ENCODE results near the gene CACNB4.

The CACNB4 gene

GRCh38 chr2:151987484-151987883, 111.4 kb downstream of the CACNB4 start:
- H3K4me3 ChIP-seq (ENCODE audit: low read depth, low read length), result no peak overlapping the region
- no peak for TF ChIP-seq CTCF (IDR thresholded peaks at IDR 0.05; ENCODE audit: borderline replicate concordance, insufficient read depth, low read depth, low read length)

GRCh38 chr2:151984424-151985083, 114.3 kb downstream of the CACNB4 start:
- no peak overlapping the region for H3K4me3 ChIP-seq (ENCODE audit: low read depth, low read length)
- no peak for TF ChIP-seq CTCF (IDR thresholded peaks at IDR 0.05; ENCODE audit: borderline replicate concordance, insufficient read depth, low read depth, low read length)

DNA sequence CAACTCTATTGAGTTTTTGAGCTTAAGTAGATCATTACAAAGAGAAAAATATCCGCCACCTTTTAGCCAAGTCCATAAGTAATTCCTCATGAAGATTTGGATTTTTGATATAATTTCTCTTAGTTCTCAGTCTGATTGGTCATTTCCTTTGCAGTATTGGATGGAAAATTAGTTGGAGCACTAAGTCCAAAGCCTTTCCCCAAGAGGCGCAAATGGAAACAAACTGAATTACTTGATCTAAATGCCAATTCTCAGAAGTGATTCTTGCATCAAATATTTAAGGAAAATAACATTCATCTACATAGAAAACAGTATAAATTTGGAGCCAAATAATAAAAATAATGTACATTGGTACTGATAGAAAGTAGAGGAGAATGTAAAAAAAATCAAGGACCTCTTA, 115.6 kb downstream of the CACNB4 start:
- no peak for TF ChIP-seq CTCF (IDR thresholded peaks at IDR 0.05; ENCODE audit: borderline replicate concordance, insufficient read depth, low read depth, low read length)
- no peak overlapping the region for H3K4me3 ChIP-seq (ENCODE audit: low read depth, low read length)

- no peak overlapping the region for H3K4me3 ChIP-seq (ENCODE audit: low read depth, low read length)
- no peak for TF ChIP-seq CTCF (IDR thresholded peaks at IDR 0.05; ENCODE audit: borderline replicate concordance, insufficient read depth, low read depth, low read length)
Measured at GRCh38 chr2:151981886-151982285, 117.0 kb downstream of the CACNB4 start.

GRCh38 chr2:151979694-151980093, 119.2 kb downstream of the CACNB4 start:
- no peak for TF ChIP-seq CTCF (IDR thresholded peaks at IDR 0.05; ENCODE audit: borderline replicate concordance, insufficient read depth, low read depth, low read length)
- H3K4me3 ChIP-seq (ENCODE audit: low read depth, low read length), result no peak overlapping the region

DNA sequence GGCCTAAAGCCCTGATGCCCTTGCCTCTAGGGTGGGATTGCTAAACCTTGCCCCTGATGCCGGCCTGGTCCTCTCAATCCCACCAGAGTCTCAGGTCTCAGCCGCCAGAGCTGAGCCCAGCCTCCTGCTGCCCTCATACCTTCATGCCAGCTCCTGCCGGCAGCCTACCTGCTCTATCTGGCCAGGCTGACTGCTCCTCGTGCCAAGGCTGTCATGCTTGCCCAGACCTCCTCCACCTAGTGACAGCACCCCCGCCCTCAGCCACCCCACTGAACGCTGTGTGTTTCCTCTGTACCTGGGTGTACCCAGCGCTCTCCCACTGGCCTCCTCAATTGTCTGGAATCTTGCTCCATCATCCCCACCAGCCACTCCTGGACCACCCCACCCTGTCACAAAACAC, 120.1 kb downstream of the CACNB4 start:
- no peak overlapping the region for H3K4me3 ChIP-seq (ENCODE audit: low read depth, low read length)
- no peak for TF ChIP-seq CTCF (IDR thresholded peaks at IDR 0.05; ENCODE audit: borderline replicate concordance, insufficient read depth, low read depth, low read length)

- no peak overlapping the region for H3K4me3 ChIP-seq (ENCODE audit: low read depth, low read length)
- no peak for TF ChIP-seq CTCF (IDR thresholded peaks at IDR 0.05; ENCODE audit: borderline replicate concordance, insufficient read depth, low read depth, low read length)
Measured at GRCh38 chr2:151977631-151978030, 121.2 kb downstream of the CACNB4 start.
